Mammary epithelial cell (primary cell): ENCODE results near the gene PDE8B.

Experiments
- CTCF ChIP-seq, 2 donors: IDR thresholded peaks in 1 of 2; conservative IDR thresholded peaks in 1 of 2; 2 replicates each; pipeline ENCODE4 v1.5.1; 2011 to 2012; ENCODE audit warnings: inconsistent platforms in 2 of 2, low read length in 2 of 2, mild to moderate bottlenecking in 2 of 2, control low read depth in 1 of 2, low read depth in 1 of 2; ENCODE audit not compliant: insufficient read depth in 1 of 2; ENCODE audit errors: extremely low read depth in 1 of 2
- EZH2 ChIP-seq: IDR thresholded peaks from 2 replicates; pipeline ENCODE4 v1.6.1; 2012; ENCODE audit warnings: low read length, inconsistent platforms, borderline replicate concordance

- TF ChIP-seq EZH2: no peak
- no peak for TF ChIP-seq CTCF (conservative IDR thresholded peaks at IDR 0.05 in 1 of 2, IDR thresholded peaks at IDR 0.05 in 1 of 2; ENCODE audit: extremely low read depth in 1 of 2, insufficient read depth in 1 of 2, low read depth in 1 of 2, low read length in 2 of 2)
Measured at GRCh38 chr5:77431719-77432118, 221.2 kb downstream of the PDE8B start.
